ENCODE measurements around the gene LMOD1.
"Not testable (repeated sequence)": the region's sequence is repeated elsewhere in the genome, so short reads cannot be mapped to it uniquely, and the experiment has no call there.

Gene LMOD1

DNA sequence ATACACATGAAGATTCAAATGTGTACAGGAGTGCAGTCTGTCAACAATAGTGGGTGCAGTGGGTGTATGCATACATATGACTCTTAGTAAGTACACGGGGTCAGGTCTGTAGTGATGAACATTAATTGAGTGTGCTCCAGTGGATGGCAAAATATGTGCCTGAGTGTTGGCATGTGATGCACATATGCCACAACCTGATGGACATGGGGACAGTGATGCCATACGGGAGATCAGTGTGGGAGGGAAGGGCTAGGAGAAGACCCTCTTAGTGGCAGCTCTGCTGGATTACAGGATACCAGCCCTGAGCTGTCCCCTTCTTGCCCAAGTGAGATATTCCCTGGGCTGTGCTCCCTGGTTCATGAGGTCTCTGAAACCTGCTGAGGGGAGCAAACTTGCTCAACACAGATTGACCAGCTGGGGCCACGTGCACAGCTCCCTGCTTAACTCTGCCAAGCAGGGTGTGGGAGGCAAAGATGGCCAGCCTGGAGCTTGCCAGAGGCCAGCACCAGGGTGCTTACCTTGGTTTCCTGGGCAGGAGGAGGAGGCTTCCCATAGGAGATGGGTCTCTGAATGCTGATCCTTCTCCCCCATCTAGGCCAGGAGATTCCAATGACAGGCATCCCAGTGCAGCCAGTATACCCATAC is 55.4 kb downstream of the LMOD1 start:
- no peak for DNase-seq

DNA sequence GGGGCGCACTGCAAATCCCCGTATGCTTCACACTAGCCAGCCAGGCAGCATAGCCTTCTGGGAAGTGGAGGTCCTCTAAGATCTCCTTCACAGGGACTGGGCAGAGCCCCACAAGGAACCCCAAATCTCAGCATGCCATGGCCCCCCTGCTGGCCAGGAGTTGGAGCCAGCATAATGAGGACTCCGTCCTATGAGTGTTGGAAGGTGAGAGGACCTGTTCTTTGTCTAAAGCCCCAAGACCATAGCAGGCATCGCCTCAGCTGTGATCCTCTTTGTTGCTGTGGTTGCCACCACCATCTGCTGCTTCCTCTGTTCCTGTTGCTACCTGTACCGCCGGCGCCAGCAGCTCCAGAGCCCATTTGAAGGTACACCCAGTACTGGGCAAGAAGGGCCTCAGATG is 56.1 kb downstream of the LMOD1 start:
- DNase-seq, result no peak

DNA sequence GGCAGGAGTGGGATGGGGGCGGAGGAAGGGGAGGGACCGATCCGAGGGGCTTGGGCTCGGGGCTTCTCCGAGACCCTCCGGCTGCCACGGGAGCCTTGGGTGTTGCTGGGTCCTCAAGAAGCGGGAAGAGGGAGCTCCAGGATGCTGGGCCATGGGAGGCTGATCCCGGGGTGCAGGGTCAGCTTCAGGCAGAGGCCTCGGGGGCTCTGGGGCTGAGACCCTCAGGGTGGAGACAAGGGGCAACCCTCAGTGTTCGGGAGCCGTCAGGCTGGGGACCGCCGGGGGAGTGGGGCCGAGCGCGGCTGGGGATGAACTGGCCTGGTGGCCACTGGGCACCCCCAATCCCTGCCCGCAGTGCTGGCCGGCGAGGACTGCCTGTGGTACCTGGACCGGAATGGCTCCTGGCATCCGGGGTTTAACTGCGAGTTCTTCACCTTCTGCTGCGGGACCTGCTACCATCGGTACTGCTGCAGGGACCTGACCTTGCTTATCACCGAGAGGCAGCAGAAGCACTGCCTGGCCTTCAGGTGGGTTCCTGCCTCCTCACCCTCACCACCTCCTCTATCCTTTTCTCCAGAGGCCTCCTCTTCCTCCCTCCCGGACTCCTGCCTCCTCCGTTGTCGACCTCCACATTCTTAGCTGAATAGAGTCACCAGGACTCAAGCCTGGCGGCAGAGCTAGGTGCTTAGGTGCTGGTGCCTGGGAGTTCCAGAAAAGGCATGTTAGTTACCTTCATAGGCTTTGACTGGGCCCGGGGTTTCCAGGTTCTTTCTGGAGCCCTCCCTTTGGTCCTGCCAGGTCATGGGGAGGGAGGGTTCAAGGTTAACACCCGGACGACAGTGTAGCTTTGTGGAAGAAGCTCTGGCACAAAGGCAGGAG is 57.0 kb downstream of the LMOD1 start:
- DNase-seq, result no peak

DNA sequence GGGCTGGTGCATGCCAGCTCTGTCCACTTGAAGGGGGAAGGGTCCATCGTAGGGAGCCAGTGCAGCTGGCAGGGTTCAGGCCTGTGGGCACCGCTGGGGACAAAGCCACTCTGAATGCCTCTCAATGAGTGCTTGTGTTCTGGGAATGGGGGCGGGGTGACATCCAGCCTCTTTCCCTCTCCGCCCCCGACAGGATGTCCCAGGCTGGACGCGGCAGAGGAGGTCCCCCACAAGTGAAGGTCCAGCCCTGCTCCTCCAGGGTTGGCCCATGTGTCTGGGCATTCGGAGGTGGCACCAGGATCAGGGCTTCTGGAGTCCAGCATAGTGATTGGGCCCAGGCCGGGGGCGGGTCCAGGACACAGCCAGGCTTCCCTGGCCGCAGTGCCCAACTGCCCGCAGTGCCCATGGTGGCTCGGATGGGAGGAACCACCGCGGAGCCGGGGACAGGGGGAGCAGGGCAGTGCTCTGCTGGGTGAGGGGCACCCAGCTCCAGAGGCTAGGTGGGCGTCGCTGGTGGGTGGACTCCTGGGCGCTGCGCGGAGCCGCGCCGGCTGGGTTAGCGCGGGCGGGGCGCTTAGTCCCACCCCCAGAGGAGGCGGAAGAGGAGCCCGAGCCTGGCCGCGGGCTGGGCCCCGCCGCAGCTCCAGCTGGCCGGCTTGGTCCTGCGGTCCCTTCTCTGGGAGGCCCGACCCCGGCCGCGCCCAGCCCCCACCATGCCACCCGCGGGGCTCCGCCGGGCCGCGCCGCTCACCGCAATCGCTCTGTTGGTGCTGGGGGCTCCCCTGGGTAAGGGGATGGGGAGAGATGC is 57.9 kb downstream of the LMOD1 start, which contains the start of gene SHISA4:
Gene SHISA4 (plus strand): TSS at position 617 of the 808 bp plus-strand sequence. CDS start 97 bp downstream, at position 714.
- DNase-seq, result no peak

DNA sequence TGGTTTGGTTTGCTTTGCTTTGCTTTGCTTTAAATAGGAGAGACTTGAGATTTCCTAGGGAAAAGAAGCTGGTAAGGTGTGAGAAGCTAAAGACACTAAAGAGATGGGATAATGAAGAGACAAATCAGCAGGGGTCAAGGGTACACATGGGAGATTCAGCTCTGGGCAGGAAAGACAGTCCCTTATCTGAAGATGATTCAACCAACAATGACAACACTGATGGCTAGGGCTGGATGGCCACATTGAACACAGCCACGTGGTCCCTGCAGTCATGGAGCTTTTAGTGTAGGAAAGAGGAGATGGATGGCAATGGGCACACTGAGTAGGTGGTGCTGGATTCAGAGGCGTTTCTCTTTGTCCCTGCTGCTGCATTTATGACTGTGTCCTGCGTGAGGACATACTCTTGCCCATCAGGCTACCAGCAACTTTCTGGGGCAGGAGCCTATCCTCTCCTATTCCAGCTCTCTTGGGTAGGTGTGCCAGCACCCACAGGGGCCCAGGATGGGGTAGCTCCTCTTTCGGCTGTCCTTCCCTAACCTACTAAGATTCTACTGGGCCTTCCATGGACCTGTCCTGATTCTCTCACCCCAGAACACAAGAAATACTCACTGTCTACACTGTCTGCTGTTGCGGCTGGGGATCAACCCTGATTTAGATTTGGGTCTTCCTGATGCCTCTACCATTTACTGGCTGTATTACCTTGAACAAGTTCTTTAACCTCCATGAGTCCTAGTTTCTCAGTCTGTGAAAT is 59.1 kb downstream of the LMOD1 start:
- DNase-seq, result no peak

DNA sequence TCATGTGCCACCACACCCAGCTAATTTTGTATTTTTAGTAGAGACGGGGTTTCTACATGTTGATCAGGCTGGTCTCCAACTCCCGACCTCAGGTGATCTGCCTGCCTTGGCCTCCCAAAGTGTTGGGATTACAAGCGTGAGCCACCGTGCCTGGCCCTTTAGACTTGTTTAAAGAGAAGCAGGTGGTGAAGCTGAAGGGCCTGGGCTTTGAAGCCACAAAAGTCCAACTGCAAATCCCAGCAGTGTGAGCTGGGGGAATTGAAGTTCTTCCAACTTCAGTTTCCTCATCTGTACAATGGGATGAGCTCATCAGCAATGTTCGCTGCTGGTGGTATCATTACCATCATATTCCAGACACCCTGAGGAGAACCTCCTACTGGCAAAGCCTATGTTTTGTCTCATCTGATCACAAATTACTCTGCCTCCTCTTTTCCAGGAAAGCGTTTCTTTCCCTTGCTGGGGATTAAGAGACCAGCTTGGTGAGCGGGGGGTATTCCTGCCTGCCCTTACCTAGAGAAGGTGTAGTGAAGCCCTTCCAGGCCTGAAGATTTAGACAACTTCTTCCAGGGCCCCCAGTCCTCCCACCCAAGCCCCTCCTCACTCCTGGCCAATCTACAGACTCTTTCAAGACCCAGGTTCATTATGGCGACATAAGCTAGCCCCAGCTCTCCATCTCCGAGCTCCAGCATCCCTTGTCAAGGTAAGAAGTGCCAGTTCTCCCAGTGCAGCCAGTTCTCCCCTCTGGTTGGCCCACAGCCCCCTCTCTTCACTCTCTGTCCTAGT is 60.1 kb downstream of the LMOD1 start:
- DNase-seq, result no peak

DNA sequence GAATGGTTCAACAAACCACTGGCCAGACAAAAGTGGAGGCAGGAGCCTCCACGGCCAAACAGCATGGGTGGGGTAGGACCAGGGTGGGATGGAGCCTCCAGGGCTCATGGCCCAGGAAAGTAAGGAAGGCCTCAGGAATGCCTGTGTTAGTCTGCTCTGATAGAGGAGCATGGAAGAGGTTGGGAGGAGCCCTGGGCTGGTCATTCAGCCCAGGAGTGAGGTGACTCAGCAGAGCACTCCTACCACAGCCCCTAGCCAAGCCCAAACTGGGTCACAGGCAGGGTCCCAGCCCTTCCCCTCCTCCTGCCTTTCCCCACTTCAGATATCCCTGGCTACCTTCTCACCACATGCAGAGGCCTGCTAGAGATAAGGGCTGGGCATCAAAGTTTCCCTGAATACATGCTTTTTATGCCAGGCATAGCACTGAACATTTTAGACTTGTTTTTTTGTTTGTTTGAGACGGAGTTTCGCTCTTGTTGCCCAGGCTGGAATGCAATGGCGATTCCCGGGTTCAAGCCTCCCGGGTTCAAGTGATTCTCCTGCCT is 60.7 kb downstream of the LMOD1 start:
- no peak for DNase-seq

DNA sequence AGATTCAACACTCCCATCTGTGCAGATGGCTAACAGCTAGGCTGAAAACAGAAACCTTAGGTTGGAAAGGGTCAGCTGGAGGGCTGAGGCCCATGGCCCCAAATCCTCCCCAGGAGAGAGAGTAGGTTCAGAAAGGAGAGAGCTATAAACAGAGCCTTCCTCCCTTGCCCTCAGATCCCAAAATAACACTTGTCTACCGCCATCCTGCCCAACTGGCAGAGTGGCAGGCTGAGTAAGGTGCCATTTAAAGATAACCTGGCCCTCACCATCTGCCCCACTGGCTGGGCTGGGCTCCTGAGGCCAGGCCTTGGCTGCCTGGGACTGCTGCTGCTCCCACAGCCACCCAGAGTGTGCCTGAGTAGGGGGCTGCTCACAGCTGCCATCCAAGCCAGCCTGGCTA is 61.9 kb downstream of the LMOD1 start:
- no peak for DNase-seq

DNA sequence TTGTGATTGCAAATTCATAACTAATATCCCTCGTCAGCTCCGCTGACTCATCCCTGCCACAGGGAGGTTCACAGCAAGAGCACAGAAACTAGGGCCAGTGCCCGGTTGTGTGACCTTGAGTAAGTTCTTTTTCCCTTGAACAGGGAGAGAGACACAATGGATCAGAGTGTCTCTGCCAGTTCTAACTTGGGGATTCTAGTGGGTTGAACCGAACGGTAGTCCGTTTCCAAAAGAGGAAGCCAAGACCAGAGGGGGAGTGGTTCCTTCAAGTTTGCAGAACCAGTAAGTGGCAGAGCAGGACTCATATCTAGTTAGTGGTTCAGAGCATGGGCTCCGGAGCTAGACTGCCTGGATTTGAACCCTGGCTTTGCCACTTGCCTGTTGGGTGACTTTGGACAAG is 62.6 kb downstream of the LMOD1 start:
- peak; percentile 22 for DNase-seq

DNA sequence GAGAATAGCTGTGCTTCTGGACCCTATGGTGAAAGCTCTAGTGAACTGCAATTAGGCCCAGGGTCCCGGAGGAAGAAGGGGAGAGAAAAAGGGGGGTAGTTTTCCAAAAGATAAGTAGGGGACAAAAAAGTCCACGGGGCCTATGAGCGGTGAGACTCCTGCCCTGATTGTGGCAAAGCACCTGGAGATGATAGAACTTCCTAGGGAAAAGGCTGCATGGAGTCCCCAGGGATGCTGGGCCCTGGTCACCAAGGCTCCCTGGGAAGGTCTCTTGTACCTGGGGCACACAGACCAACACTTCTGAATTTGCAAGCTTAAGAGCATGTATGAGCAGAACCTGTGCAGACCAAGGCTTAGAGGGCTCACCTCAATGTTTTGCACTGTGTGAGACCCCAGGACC is 63.1 kb downstream of the LMOD1 start:
- no peak for DNase-seq

DNA sequence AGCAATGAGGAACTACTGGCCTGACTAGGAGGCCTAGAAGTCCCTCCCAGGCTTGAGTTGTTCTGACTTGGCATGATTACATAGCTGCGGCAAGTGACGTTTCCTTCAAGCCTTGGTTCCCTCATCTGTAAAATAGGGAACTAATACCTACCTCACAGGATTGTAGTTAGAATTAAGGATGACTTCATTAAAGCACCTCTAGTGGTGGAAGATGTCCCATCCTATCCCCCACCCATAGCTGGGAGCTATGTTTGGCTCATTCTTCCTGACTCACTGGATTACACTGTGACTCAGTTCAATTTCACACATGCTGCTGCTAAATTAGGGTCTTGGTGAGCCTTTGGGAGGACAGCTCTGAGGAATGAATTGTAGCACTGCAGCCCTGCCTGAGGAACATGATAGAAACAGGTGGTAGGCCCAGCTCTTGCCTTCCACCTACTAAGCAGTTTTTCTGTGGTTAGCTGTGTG is 63.6 kb downstream of the LMOD1 start:
- peak; percentile 68 for DNase-seq

DNA sequence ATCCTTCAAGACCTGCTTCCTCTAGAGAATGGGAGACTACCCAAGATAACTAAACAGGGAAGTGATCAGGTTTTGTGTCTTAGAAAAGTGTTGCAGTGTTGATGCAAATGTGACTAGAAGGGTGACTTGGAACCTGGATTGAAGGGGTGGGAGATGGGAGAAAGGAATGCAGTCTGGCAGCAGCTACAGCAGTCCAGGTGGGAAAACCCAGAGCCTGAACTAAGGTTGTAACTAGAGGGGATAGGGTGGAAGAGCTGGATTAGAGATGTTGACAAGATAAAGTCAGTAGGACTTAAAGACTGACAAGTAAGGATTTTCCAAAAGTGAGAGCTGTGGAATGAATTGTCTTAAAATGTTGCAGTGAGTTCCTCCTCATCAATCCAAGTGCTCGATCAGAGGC is 64.7 kb downstream of the LMOD1 start:
- DNase-seq, result no peak

DNA sequence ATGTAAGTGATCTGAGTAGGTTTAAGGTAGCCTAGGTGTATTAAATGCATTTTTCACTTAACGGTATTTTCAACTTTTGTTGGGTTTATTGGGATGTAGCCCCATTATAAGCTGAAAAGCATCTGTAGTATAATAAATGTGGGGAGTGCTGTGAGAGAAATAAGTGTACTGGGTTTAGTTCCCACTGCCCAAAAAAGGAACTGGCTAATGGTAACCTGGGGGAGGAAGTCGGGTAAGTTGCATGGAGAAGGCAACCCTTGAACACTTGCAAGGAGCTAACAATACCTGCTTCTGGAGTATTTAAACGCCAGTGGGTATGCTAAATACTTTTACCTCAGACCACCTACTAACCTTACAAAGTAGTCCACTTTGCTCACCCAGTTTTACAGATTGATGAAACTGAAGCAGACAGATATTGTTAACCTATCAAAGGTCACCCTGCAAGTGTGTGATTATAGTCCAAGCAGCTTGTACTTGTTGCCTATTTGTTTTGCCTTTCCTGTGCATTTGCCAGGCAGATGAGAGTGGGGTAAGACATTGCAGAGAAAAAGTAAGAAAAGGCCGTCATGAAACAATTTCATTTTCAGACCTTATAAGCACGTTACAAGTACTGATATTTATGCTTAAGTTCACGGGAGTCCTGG is 65.3 kb downstream of the LMOD1 start:
- no peak for DNase-seq

DNA sequence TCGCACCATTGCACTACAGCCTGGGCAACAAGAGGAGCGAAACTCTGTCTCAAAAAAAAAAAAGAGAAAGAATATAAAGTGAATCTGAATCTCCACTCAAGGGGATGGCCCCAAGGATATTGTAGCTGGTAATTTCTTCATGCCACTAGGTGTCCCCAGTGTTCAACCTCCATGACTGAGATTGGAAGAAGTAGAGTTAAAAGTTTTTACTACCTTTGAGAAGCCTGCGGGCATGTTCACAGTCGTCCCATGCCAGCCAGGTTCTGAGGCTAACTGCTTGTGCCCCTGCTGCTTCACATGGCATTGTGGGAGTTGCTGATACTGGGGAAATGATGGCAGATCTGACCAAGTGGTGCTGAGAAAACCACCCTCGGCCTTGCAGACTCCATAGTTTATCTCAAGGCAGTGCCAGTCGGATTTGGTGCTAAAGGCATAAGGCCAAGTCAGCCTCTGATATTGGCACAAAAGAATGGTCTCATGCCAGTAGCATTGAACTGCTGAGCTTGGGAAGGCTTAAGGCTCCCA is 68.4 kb downstream of the LMOD1 start:
- DNase-seq, result no peak

DNA sequence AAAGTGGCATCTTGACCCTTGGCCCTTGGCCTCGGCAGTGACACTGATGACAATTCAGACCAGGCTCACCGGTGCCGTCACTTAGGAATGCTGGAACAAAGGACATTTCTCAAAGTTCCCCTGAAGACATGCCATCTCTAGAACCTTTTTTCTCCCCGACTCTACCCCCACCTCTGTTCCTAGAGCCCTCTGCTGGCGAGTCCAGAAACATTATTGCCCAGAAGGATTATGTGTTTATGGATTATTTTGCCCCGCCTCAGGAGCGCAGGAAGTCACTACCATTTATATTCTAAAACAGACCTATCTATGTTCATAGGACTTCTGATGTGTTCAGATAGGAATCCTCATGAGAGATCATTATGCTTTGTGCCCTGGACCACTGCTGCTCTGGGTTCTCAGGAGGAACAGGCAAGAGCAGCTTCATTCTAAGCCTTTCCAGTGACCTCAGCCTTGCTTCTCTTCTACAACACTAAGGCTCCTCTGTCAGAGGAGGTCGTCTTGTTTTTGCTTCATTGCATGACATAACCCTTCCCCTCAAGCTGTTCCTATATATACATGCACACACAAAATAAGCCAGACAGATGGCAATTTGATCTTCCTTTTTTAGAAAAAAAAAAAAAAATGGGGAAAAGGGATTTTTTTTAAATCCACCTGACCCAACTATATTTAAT is 70.1 kb downstream of the LMOD1 start:
- DNase-seq, result no peak

DNA sequence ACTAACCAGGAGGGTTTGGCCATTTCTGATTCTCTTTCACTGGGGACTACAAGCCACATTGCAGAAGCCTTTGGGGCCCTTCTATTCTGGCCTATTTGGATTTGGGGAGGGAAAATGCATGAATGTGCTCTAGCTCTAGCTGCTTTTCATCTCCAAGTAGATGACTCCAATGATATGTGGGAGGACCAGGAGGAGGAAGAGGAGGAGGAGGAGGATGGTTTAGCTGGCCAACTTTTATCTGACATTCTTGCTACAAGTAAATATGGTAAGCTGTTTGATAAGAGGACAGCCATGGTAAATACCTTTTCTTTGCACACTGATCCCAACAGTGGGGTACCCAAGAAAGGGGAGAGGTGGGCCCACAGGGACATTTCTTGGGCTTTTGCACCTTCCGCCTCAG is 71.7 kb downstream of the LMOD1 start:
- no peak for DNase-seq

DNA sequence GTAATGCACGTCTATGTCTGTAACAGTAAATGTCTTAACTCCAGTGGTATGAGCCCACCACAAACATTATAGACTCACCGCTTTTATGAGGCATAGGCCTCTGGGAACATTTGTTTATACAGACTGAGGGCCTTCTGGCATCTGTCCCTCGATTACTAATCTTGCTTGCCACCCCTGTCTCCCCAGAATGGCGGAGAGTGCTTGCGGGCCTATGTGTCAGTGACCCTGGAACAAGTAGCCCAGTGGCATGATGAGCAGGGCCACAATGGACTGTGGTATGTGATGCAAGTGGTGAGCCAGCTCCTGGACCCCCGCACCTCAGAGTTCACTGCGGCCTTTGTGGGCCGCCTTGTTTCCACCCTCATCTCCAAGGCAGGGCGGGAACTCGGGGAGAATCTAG is 76.0 kb downstream of the LMOD1 start:
- DNase-seq, result no peak

DNA sequence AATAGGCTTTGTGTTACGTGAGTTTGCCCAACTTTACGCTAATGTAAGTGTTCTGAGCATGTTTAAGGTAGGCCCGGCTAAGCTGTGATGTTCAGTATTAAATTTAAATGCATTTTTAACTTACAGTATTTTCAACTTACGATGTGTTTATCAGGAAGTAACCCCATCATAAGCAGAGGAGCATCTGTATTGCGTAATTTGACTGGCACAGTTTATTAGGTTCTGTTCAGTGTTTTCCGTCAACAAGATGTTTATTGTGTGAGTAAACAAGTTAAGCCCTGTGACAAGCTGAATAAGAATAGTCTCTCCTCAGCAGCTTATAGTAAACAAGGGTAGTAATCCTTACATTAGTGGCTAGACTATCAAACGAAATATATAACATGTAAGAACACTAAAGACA is 84.9 kb downstream of the LMOD1 start:
- DNase-seq, result no peak

DNA sequence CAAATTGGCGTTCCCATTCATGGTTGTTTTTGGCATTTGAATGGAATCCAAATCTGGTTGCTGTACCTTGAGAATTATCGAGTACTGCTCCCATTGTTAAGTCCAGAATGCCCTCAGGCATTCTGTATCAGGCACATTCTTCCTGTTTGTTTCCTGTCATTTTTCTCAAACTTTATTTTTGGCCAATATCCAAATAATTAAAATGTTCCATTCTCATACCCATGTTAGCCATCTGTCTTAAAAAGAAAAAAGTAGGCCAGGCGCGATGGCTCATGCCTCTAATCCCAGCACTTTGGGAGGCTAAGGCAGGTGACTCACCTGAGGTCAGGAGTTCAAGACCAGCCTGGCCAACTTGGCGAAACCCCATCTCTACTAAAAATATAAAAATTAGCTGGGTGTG is 86.9 kb downstream of the LMOD1 start:
- no peak for DNase-seq

DNA sequence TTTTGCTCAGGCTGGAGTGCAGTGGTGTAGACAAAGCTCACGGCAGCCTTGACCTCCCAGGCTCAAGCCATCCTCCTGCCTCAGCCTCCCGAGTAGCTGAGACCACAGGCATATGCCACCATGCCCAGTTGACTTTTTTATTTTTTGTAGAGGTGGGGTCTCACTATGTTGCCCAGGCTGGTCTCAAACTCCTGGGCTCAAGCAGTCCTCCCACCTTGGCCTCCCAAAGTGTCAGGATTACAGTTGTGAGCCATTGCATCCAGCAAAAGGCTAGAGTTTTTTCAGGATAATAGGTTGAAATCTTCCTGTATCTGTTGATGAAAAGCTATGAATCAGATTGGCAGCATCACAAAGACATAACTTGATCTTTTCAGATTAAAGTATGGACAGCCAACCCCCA is 89.6 kb downstream of the LMOD1 start:
- DNase-seq, result not testable (repeated sequence)

Data from CD4-positive, alpha-beta T cell treated with Interleukin-15 for 1 hour (primary cell).